HEK293 (cell line): ENCODE results near the gene MADCAM1.
A peak's percentile ranks its signal among the peaks of the same experiment; 100 is the strongest.

ENCODE experiments used
- ATF2 ChIP-seq: fragments of 450-650 bp; formaldehyde crosslinking; IDR thresholded peaks from 2 replicates; pipeline ENCODE4 v1.5.1; 2016; ENCODE audit warnings: missing biosample characterization, missing genetic modification characterization, low read depth
- BCL11B ChIP-seq: fragments of 450-650 bp; formaldehyde crosslinking; IDR thresholded peaks from 2 replicates; pipeline ENCODE4 v1.5.1; 2016; ENCODE audit warnings: low read depth, missing biosample characterization, missing genetic modification characterization
- GLIS2 ChIP-seq: fragments of 450-650 bp; formaldehyde crosslinking; IDR thresholded peaks from 2 replicates; pipeline ENCODE4 v1.5.1; 2016; ENCODE audit warnings: missing biosample characterization, missing genetic modification characterization
- KLF7 ChIP-seq: fragments of 450-650 bp; formaldehyde crosslinking; IDR thresholded peaks from 2 replicates; pipeline ENCODE4 v1.5.1; 2016; ENCODE audit warnings: missing biosample characterization, missing genetic modification characterization, borderline replicate concordance
- PATZ1 ChIP-seq: fragments of 450-650 bp; formaldehyde crosslinking; IDR thresholded peaks from 2 replicates; pipeline ENCODE4 v1.5.1; 2016; ENCODE audit warnings: missing biosample characterization, missing genetic modification characterization
- PBX3 ChIP-seq: sonication (generic); formaldehyde crosslinking; IDR thresholded peaks from 2 replicates; pipeline ENCODE4 v1.8.1; 2022; ENCODE audit warnings: mild to moderate bottlenecking, moderate library complexity, missing genetic modification reagents
- RBAK ChIP-seq: fragments of 450-650 bp; formaldehyde crosslinking; IDR thresholded peaks from 2 replicates; pipeline ENCODE4 v1.5.1; 2016; ENCODE audit warnings: missing biosample characterization, missing genetic modification characterization
- TSHZ1 ChIP-seq: fragments of 450-650 bp; formaldehyde crosslinking; IDR thresholded peaks from 2 replicates; pipeline ENCODE4 v1.5.1; 2016; ENCODE audit warnings: missing biosample characterization, missing genetic modification characterization, borderline replicate concordance
- ZBTB10 ChIP-seq: fragments of 450-650 bp; formaldehyde crosslinking; IDR thresholded peaks from 2 replicates; pipeline ENCODE4 v1.5.1; 2016; ENCODE audit warnings: missing biosample characterization, missing genetic modification characterization
- ZBTB48 ChIP-seq: fragments of 450-650 bp; formaldehyde crosslinking; IDR thresholded peaks from 2 replicates; pipeline ENCODE4 v1.5.1; 2016; ENCODE audit warnings: missing biosample characterization, missing genetic modification characterization
- ZEB2 ChIP-seq: fragments of 450-650 bp; formaldehyde crosslinking; IDR thresholded peaks from 2 replicates; pipeline ENCODE4 v1.5.1; 2016; ENCODE audit warnings: missing biosample characterization, missing genetic modification characterization
- ZFP3 ChIP-seq: fragments of 450-650 bp; formaldehyde crosslinking; IDR thresholded peaks from 2 replicates; pipeline ENCODE4 v1.5.1; 2016; ENCODE audit warnings: low read depth, missing biosample characterization, missing genetic modification characterization
- ZNF138 ChIP-seq: fragments of 450-650 bp; formaldehyde crosslinking; IDR thresholded peaks from 2 replicates; pipeline ENCODE4 v1.5.1; 2016; ENCODE audit warnings: missing biosample characterization, missing genetic modification characterization, borderline replicate concordance
- ZNF157 ChIP-seq: fragments of 450-650 bp; formaldehyde crosslinking; IDR thresholded peaks from 2 replicates; pipeline ENCODE4 v1.5.1; 2016; ENCODE audit warnings: missing biosample characterization, missing genetic modification characterization
- ZNF248 ChIP-seq: fragments of 450-650 bp; formaldehyde crosslinking; IDR thresholded peaks from 2 replicates; pipeline ENCODE4 v1.5.1; 2017; ENCODE audit warnings: missing biosample characterization, missing genetic modification characterization
- ZNF280C ChIP-seq: fragments of 450-650 bp; formaldehyde crosslinking; IDR thresholded peaks from 2 replicates; pipeline ENCODE4 v1.5.1; 2016; ENCODE audit warnings: missing biosample characterization, missing genetic modification characterization
- ZNF292 ChIP-seq: fragments of 450-650 bp; formaldehyde crosslinking; IDR thresholded peaks from 2 replicates; pipeline ENCODE4 v1.5.1; 2016; ENCODE audit warnings: low read depth, missing biosample characterization, missing genetic modification characterization, borderline replicate concordance
- ZNF394 ChIP-seq: fragments of 450-650 bp; formaldehyde crosslinking; IDR thresholded peaks from 2 replicates; pipeline ENCODE4 v1.5.1; 2016; ENCODE audit warnings: missing biosample characterization, missing genetic modification characterization, mild to moderate bottlenecking, moderate library complexity, borderline replicate concordance
- ZNF510 ChIP-seq: fragments of 450-650 bp; formaldehyde crosslinking; IDR thresholded peaks from 2 replicates; pipeline ENCODE4 v1.5.1; 2018; ENCODE audit warnings: mild to moderate bottlenecking, missing genetic modification characterization, missing biosample characterization; ENCODE audit not compliant: insufficient replicate concordance
- ZNF561 ChIP-seq: fragments of 450-650 bp; IDR thresholded peaks from 2 replicates; pipeline ENCODE4 v1.5.1; 2018; ENCODE audit warnings: missing biosample characterization, missing genetic modification characterization, borderline replicate concordance
- ZNF621 ChIP-seq: fragments of 450-650 bp; formaldehyde crosslinking; IDR thresholded peaks from 2 replicates; pipeline ENCODE4 v1.5.1; 2017; ENCODE audit warnings: missing biosample characterization, missing genetic modification characterization
- ZNF670 ChIP-seq: fragments of 450-650 bp; formaldehyde crosslinking; IDR thresholded peaks from 2 replicates; pipeline ENCODE4 v1.5.1; 2016; ENCODE audit warnings: missing biosample characterization, missing genetic modification characterization, low read depth
- ZNF701 ChIP-seq: fragments of 450-650 bp; formaldehyde crosslinking; IDR thresholded peaks from 2 replicates; pipeline ENCODE4 v1.5.1; 2016; ENCODE audit warnings: missing biosample characterization, missing genetic modification characterization
- ZXDB ChIP-seq: fragments of 450-650 bp; formaldehyde crosslinking; IDR thresholded peaks from 2 replicates; pipeline ENCODE4 v1.5.1; 2016; ENCODE audit warnings: missing biosample characterization, missing genetic modification characterization

The MADCAM1 gene

GRCh38 chr19:480016-480855, 16.1 kb upstream of the MADCAM1 start (continued):
- TF ChIP-seq ZNF394 (tag by site-specific recombination) (no peak), KLF7 (tag by site-specific recombination) (peak; percentile 59; the same call in 1 of the 2 replicates), ZNF280C (tag by site-specific recombination) (no peak), TSHZ1 (tag by site-specific recombination) (no peak), ZEB2 (no peak), PBX3 (CRISPR knock-in tag) (0 out of 2 replicates have a peak, but pooled peaks have one; percentile 38), ZNF621 (tag by site-specific recombination) (no peak), BCL11B (tag by site-specific recombination) (no peak), RBAK (tag by site-specific recombination) (no peak), ZNF561 (no peak), GLIS2 (tag by site-specific recombination) (no peak), ZFP3 (tag by site-specific recombination) (no peak), ZNF510 (no peak), ZNF292 (tag by site-specific recombination) (no peak), ZNF701 (tag by site-specific recombination) (no peak), ZNF138 (tag by site-specific recombination) (no peak), ZNF157 (peak; percentile 34; the same call in 1 of the 2 replicates), ATF2 (tag by site-specific recombination) (peak; percentile 17; the same call in 1 of the 2 replicates), PATZ1 (tag by site-specific recombination) (0 out of 2 replicates have a peak, but pooled peaks have one; percentile 32), ZNF670 (tag by site-specific recombination) (no peak), ZBTB10 (no peak), ZXDB (tag by site-specific recombination) (no peak), ZNF248 (tag by site-specific recombination) (no peak), ZBTB48 (tag by site-specific recombination) (no peak)
